ENCODE results near the gene GALR2.
A peak's percentile ranks its signal among the peaks of the same experiment; 100 is the strongest.

The GALR2 gene

GRCh38 chr17:76080768-76081287 is 6.2 kb downstream of the GALR2 start:
- peak; percentile 56 for DNase-seq

DNA sequence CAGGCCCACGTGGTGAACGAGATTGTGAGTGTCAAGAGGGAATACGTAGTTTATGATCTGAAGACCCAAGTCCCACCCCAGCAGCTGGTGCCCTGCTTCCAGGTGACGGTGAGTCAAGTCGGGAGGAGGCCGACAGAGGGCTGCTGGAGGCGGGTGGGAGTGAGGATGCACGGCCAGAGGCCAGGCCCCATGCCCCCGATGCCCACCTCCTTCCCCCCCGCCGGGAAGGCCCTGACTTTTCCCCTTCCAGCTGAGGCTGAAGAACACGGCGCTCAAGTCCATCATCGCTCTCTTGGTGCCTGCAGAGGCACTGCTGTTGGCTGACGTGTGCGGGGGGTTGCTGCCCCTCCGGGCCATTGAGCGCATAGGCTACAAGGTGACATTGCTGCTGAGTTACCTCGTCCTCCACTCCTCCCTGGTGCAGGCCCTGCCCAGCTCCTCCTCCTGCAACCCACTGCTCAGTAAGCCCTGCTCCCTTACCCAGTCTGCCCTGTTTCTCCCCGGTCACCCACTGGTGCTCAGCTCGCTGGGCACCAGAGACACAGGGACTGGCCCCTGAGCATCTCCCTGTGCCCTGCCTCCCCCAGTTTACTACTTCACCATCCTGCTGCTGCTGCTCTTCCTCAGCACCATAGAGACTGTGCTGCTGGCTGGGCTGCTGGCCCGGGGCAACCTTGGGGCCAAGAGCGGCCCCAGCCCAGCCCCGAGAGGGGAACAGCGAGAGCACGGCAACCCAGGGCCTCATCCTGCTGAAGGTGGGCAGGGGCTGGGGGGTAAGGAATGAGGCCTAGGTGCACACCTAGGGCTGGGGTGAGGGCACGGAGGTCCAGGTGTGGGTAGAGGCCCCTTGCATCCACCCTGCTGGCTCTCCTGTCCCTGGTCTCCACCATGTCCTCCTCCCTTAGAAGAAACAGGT is 7.0 kb downstream of the GALR2 start:
- no peak for DNase-seq

DNA sequence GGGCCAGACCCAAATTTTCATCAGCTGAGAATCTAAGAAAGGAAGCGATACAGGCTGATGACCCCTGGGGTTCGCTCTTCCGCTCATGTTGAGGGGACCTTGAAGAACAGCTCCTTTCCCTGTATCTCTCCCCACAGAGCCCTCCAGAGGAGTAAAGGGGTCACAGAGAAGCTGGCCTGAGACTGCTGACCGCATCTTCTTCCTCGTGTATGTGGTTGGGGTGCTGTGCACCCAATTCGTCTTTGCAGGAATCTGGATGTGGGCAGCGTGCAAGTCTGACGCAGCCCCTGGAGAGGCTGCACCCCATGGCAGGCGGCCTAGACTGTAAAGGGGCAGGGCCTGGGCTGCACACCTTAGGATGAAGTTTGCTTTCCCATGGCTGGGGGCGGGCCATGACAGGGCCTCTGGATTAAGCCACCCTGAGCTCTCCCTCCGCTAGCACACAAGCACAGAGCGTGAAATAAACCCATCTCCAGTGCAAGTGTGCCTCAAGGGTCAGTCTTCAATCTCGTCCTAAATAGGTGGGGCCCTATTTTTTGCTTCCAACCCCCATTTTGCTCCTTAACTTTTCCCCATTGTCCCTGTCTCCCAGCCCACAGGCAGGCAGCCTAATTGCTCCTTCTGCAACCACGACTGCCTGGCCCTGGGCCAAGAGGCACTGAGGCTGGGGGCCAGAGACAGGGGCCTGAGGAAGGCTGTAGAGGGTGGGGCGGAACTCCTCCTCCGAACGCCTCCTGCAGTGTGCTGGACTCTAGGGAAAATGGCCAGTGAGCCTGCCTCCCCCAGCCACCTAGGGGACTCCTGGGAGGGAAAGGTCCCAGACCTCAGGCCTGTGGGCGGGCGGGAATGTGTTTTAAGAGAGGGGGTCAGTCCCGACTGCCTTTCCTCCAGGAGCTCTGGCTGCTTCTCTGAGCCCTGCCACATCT is 8.0 kb downstream of the GALR2 start:
- DNase-seq = no peak

DNA sequence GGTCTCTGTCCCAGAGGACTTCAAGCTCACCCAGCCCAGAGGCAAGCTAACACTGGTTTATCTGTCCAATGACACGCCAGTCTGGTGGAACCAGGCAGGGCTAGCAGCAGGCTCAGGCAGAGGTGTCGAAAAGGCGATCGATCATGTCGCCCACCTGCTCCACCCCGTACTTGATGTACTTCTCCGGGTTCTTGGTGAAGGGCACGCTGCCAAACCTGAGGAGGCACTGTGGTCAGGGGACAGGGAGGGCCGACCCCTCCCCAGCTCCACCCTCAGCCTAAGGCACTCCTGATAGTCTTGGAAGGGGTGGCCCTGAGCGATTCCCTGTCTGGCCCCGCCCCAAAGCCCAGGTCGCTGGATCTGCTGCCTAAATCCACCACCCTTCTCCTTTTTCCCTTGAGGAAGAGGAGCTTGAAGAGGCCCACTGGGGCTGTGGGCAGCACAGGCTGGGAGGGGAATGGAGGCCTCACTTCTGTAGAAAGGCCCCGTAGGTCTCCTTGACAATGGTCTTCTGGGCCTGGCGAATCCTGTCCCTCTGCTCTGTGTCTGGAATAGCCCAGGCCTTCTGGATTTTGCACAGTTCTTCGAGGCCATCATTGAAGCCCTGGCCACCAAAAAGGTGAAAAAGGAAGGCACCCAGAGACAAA is 9.1 kb downstream of the GALR2 start:
- DNase-seq = no peak

DNA sequence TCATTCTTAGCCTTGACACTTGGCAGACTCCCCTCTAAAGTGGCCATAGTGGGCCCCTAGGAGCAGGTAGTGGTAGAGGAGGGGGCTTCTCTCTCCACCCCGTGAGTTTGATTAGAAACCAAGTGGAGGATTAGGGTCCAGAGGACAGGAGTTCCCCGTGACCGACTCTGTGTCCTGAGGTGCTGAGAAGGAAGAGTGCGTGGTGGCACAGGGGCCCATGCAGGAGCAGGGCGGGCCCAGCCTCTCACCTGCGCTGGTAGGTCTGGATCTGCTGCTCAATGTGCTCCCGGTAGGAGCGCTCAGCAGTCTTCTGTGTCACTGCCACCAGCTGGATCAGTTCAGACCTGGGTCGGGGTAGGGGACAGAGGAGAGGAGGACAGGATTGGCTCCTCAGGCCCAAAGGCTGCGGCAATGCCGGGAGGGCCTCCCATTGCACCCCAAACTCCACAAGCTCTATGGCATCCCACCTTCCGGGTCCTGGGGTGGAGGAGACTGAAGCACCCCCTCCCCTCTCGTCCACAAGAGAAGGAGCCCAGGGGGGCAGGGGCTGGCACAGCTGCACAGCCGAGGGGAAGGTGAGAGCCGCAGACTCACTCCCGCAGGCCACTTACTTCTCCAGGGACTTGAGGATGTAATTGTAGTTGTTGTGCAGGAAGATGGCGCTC is 10.6 kb downstream of the GALR2 start:
- no peak for DNase-seq

GRCh38 chr17:76085731-76086366 is 11.3 kb downstream of the GALR2 start:
- DNase-seq = no peak

GRCh38 chr17:76086384-76086783 is 11.8 kb downstream of the GALR2 start:
- no peak for DNase-seq

DNA sequence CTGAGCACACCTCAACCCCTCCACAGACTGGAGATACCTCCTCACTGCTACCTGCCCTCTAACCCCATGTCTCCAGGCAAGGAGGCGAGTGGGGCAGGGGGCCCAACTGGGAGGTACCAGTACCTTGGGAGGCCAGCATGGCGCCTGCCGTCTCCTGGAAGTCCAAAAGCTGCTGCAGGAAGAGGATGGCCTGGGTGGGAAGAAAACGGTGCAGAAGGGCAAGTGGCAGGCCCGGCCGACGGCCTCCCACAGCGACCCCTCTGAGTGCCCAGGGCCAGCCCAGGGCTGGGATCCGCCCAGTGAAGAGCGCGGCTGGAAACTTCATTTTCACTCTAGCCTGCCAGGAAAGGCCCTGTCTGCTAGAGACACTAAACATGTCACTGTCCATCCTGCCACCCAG is 12.9 kb downstream of the GALR2 start:
- DNase-seq = no peak

GRCh38 chr17:76088041-76088867 is 13.7 kb downstream of the GALR2 start:
- DNase-seq = no peak

- no peak for DNase-seq
Observed at GRCh38 chr17:76088868-76089576, 14.4 kb downstream of the GALR2 start.

- no peak for DNase-seq
Observed at GRCh38 chr17:76089680-76090516, 15.3 kb downstream of the GALR2 start.

GRCh38 chr17:76090517-76091129 is 16.0 kb downstream of the GALR2 start:
- DNase-seq = no peak

DNA sequence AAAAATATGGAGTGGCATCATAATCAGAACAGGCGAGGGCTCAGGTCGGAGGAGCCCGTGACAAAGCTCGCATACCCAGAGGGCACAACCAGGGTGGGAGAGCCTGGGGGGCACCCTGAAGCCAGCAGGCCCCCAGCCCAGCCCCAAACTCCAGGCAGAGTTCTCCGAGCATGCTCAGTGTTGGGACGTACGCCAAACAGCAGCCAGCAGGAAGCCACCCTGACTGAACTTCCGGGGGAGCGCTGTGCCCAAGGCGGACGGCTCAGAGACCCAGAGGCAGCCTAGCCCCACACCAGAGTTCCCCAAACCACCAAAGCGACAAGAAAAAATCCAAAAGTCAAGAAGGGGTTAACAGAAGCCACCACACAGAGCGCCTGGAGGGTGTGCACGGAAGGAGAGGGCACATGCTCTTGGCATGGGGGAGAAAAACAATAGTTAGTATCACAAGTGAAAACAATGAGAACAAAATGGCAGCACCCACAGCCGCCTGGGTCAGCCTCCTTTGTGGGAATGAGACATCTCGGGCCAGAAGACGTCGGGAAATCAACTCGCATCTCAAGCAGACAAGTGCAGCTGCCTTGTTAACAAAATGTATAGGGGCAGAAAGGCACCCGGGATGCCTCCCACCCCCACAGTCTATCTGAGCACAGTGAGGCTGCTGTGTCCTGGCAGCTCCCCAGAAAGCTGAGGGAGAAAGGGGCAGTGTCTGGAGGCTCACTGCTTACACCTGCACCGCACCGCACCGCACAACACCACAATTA is 17.1 kb downstream of the GALR2 start:
- DNase-seq = no peak

DNA sequence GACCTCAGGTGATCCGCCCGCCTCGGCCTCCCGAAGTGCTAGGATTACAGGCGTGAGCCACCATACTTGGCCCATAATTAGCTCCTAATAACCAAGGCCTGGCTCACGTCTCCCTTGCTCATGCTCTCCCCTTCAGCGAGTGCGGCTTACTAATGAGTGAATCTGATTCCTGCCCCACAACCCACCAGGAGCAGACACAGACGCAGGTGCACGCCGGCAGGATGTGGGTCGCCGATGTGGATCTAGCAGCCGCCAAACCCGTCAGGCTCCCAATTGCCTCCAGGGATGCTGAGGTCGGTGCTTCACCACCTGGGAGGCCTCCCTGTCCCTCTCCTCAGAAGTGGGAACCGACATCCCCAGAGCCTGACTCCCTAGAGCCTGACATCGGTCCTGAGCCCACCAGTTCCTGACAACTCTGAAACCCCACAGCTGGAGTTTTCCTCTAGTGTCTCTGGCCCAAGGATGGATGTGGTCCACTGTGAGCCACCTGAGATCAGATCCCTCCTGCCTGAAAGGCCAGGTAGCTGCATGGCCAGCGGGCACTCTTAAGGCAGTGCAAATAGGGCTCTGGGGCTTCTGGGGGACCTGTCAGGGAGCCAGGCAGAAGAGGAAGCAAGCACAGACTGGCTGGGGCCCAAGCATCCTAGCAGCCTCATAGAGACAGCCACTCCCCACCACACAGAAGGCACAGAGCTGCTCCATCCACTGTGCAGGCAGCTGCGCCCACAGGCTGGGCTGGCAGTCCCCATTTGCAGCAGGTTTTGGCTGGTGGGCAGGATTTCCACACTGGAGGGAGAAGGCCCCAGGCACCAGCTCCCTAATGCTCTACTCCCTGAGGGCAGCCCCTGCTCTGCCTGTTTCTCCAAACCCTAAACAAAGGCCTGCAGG is 18.2 kb downstream of the GALR2 start:
- no peak for DNase-seq

DNA sequence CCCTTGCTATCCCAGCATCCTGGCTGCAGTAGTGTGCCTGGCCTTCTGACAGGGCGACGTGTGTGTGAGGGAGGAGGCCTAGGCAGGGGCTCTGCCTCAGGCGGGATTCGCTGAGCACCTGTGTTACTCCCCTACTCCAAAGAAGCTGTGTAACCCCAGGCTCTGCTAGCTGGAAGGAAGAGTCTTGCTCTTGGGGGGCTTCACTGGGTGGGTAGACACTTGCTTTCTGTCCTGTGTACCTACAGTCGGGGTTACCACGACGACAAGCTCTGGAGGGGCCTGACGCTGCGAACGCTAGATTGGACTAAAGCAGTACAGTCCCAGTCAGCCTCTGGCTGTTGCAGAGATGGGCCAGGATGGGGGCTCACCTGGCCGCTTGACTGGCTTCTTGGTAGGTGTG is 19.5 kb downstream of the GALR2 start:
- DNase-seq = no peak

DNA sequence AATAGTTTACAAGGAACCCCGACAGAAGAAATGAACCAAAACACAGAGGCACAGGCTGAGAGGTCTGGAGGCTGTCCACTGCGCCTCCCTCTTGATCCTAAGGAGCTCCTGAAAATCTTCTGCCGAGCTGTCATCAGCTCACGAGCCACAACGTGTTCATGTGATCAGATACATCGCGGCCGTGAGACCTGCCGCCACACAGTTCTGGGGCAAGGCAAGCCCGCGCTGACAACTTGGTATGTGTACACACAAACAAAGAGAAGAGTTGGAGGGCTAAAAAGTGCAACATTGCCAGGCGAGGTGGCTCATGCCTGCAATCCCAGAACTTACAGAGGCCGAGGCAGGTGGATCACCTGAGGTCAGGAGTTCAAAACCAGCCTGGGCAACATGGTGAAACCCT is 21.4 kb downstream of the GALR2 start:
- no peak for DNase-seq

- no peak for DNase-seq
Observed at GRCh38 chr17:76097716-76098295, 23.2 kb downstream of the GALR2 start.

Data from activated CD8-positive, alpha-beta memory T cell treated with anti-CD3 and anti-CD28 coated beads, Interleukin-2, amount 50 U/mL, for 48 hours (primary cell).